SK-N-MC (cell line): ENCODE measurements around the gene HS1BP3.

Source experiments
- EZH2 ChIP-seq: fragments of 200-600 bp; sonication (generic); IDR thresholded peaks from one replicate; pipeline ENCODE4 v1.6.1; 2017; ENCODE audit warnings: antibody characterized with exemption
- POLR2AphosphoS5 ChIP-seq: IDR thresholded peaks from 2 replicates; pipeline ENCODE4 v1.6.1; 2012; ENCODE audit warnings: mild to moderate bottlenecking, low read depth, low read length, borderline replicate concordance

DNA sequence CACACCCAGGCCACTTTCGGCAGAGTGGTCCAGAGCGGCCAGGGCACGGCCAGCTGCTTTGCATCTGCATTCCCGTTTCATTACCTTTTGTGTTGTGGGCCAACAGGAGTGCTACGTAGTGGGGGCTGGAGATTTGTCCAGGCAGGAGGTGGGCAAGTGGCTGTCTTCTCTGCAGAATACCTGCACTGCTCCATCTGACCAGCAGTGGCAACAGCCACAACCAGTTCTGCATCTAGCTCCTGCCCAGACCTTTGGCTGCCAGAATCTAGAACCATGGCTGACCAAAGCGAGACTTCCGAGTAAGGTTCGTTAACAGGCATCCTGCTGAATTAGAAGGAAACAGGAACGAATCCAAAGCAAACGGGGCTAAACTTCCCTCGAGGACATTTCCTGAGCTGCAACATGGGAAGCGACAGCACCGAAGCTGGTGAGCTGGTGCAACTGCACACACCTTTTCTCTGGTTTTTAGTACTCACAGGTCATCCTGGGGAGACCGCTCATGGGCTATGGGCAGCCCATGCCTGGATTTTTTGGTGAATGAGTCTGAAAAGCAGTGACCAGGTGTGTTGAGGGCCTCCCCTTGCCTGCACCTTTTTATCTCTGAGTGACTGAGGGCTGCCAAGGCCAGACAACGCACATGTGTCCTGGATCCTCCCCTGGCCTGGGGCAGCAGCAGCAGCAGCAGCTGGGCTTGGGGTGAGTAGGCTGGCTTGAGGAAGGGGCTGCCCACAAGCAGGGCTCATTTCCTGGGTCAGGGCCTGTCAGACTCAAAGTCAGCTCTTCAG is 26.6 kb upstream of the HS1BP3 start:
- TF ChIP-seq POLR2AphosphoS5 = no peak
- TF ChIP-seq EZH2 = no peak
